Measurements from ENCODE around the gene C9orf153. TPM values are rescaled to one million over a fixed set of nuclear protein-coding genes. Genes with fewer than 3 reads are reported as not detected.

The C9orf153 gene
- total RNA-seq, 4 donors from 2014 or later, result 0.48 TPM; not detected in 3

DNA sequence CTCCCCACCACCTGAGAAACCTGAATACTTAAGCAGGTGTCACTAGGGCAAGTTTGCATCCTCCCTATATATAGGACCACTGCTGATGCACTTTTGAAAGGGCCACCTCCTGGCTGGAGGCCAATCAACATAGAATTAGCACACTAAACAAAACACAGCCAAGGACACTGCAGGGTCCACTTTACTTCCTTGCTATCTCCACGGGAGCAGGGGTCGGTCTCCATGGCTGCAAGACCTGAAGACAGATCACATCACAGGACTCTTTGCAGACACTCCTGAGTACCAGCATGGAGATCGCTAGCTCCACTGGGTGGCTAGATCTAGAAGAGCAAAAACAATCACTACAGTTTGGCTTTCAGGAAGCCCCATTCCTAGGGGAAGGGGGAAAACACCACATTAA is 72.3 kb downstream of the C9orf153 start:
- in situ Hi-C loops (cut with MboI; ENCODE audit: low pct_ligation_motif_present in 1 of 4, low pct_unique_long_range_greater_than_20kb in 1 of 4, low sequenced_read_pairs in 3 of 4) (no loop called here), intact Hi-C loops (cut with DNase I; ENCODE audit: low total_unique reads) (no loop called here)
- Histone ChIP-seq H3K4me3 (no peak overlapping the region), H3K27ac (no peak overlapping the region), H3K27me3 (no peaks in the 10 kb centered on the region), H3K4me1 (no peaks in the 10 kb centered on the region), H3K36me3 (no peaks in the 10 kb centered on the region), H3K9me3 (no peaks in the 10 kb centered on the region)
- 59% methylated on average over 3 of the region's 3 CpGs; no CpG with 5 or more reads in 1 of the 2 donors for WGBS, 2 donors (ENCODE audit: low coverage in 1 of 2)
- DNase-seq, result no peak
- TF ChIP-seq, protein P1, sequence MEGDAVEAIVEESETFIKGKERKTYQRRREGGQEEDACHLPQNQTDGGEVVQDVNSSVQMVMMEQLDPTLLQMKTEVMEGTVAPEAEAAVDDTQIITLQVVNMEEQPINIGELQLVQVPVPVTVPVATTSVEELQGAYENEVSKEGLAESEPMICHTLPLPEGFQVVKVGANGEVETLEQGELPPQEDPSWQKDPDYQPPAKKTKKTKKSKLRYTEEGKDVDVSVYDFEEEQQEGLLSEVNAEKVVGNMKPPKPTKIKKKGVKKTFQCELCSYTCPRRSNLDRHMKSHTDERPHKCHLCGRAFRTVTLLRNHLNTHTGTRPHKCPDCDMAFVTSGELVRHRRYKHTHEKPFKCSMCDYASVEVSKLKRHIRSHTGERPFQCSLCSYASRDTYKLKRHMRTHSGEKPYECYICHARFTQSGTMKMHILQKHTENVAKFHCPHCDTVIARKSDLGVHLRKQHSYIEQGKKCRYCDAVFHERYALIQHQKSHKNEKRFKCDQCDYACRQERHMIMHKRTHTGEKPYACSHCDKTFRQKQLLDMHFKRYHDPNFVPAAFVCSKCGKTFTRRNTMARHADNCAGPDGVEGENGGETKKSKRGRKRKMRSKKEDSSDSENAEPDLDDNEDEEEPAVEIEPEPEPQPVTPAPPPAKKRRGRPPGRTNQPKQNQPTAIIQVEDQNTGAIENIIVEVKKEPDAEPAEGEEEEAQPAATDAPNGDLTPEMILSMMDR (IDR thresholded peaks at IDR 0.05), result no peak
- TF ChIP-seq EP300 (IDR thresholded peaks at IDR 0.05; ENCODE audit: low read depth), result no peak
- TF ChIP-seq POLR2AphosphoS5 (IDR thresholded peaks at IDR 0.05), result no peak
- no peak for TF ChIP-seq POLR2A (IDR thresholded peaks at IDR 0.05)

DNA sequence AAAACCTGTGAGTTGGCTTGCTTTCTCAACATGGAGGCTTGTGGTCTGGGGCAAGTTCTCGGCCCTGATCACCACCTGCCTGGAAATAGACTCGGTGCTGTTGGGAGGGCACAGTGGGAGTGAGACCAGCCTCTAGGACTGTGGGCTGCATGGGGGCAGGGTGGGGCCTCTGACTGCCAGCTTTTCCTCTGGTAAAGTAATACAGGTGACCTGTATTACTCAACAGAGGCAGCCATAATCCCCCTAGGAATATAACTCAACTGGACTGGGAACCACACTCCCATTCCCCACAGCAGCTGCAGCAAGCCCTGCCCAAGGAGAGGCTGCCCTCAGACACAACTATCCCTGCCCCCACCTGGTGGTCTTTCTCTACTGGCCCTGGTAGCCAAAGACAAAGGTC is 72.8 kb downstream of the C9orf153 start:
- in situ Hi-C loops (cut with MboI; ENCODE audit: low pct_ligation_motif_present in 1 of 4, low pct_unique_long_range_greater_than_20kb in 1 of 4, low sequenced_read_pairs in 3 of 4) (no loop called here), intact Hi-C loops (cut with DNase I; ENCODE audit: low total_unique reads) (no loop called here)
- no peaks in the 10 kb centered on the region for H3K4me1 ChIP-seq
- H3K9me3 ChIP-seq, result no peaks in the 10 kb centered on the region
- no peak for TF ChIP-seq EP300 (IDR thresholded peaks at IDR 0.05; ENCODE audit: low read depth)
- TF ChIP-seq POLR2A (IDR thresholded peaks at IDR 0.05), result no peak
- TF ChIP-seq POLR2AphosphoS5 (IDR thresholded peaks at IDR 0.05), result no peak
- TF ChIP-seq, protein P1 (IDR thresholded peaks at IDR 0.05), result no peak
- H3K36me3 ChIP-seq, result no peaks in the 10 kb centered on the region
- no peak overlapping the region for H3K4me3 ChIP-seq
- H3K27ac ChIP-seq, result no peak overlapping the region
- no peaks in the 10 kb centered on the region for H3K27me3 ChIP-seq
- no peak for DNase-seq
- WGBS, 2 donors (ENCODE audit: low coverage in 1 of 2), result 94% methylated on average over 2 of the region's 2 CpGs; no CpG with 5 or more reads in 1 of the 2 donors

DNA sequence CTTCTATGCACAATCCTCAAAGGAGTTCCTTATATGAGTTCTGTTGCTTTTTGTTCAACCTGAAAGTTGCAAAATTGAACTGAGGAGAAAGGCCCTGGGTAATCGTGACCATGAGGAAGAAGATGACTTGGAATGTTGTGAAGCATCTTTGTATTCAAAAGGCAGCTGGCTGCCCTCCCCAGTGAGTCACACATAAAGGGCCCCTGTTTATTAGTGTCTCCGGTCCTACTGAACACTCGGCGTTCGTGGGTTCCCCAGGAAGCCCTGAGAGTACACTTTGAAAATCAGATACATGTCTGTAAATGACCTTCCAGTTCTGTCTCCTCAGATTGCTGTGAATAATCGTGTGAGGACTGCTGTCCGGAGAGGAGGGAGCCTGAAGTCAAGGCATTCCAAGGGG is 73.6 kb downstream of the C9orf153 start:
- in situ Hi-C loops (cut with MboI; ENCODE audit: low pct_ligation_motif_present in 1 of 4, low pct_unique_long_range_greater_than_20kb in 1 of 4, low sequenced_read_pairs in 3 of 4) (no loop called here), intact Hi-C loops (cut with DNase I; ENCODE audit: low total_unique reads) (no loop called here)
- TF ChIP-seq POLR2AphosphoS5 (IDR thresholded peaks at IDR 0.05) (no peak), EP300 (IDR thresholded peaks at IDR 0.05; ENCODE audit: low read depth) (no peak), POLR2A (IDR thresholded peaks at IDR 0.05) (no peak)
- TF ChIP-seq, protein P1 (IDR thresholded peaks at IDR 0.05), result no peak
- WGBS, 2 donors (ENCODE audit: low coverage in 1 of 2), result 78% methylated on average over 7 of the region's 7 CpGs; no CpG with 5 or more reads in 1 of the 2 donors
- Histone ChIP-seq H3K27ac (no peak overlapping the region), H3K4me3 (no peak overlapping the region), H3K4me1 (no peaks in the 10 kb centered on the region), H3K9me3 (no peaks in the 10 kb centered on the region), H3K36me3 (no peaks in the 10 kb centered on the region), H3K27me3 (no peaks in the 10 kb centered on the region)
- no peak for DNase-seq

DNA sequence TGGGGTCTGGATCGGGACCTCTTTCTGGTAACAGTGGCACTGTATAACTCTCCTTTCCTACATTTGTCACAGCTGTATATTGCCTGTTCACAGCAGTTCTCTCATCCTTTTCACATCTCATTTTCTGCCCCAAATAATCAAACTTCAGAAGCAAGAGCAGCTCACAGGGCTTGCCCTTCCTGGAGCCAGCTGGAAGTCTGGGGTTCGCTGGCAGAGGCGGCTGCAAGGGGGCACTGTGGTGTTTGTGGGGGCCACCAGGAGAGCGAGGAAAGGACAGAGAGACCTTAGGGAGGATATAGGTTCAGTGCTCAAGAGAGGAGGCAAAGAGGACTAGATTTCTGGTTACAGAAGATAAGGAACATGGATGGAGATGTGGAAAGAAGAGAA is 75.3 kb downstream of the C9orf153 start:
- TF ChIP-seq POLR2AphosphoS5 (IDR thresholded peaks at IDR 0.05), result no peak
- TF ChIP-seq, protein P1 (IDR thresholded peaks at IDR 0.05), result no peak
- no peak for TF ChIP-seq EP300 (IDR thresholded peaks at IDR 0.05; ENCODE audit: low read depth)
- TF ChIP-seq POLR2A (IDR thresholded peaks at IDR 0.05), result no peak
- no peak for DNase-seq
- in situ Hi-C loops (cut with MboI; ENCODE audit: low pct_ligation_motif_present in 1 of 4, low pct_unique_long_range_greater_than_20kb in 1 of 4, low sequenced_read_pairs in 3 of 4) (no loop called here), intact Hi-C loops (cut with DNase I; ENCODE audit: low total_unique reads) (no loop called here)
- WGBS, 2 donors (ENCODE audit: low coverage in 1 of 2), result 87% methylated on average over 4 of the region's 4 CpGs; no CpG with 5 or more reads in 1 of the 2 donors
- Histone ChIP-seq H3K4me3 (no peak overlapping the region), H3K4me1 (no peaks in the 10 kb centered on the region), H3K36me3 (no peaks in the 10 kb centered on the region), H3K27ac (no peak overlapping the region), H3K27me3 (no peaks in the 10 kb centered on the region), H3K9me3 (no peaks in the 10 kb centered on the region)

All from transverse colon (tissue), 4 donors.